OCI-LY1 (cell line): ENCODE results near the gene AKT1.

Source experiments
- EZH2 ChIP-seq: fragments of 200-600 bp; sonication (generic), shearing (Covaris generic); IDR thresholded peaks from 2 replicates; pipeline ENCODE4 v1.8.0; 2017; ENCODE audit warnings: borderline replicate concordance, mixed run types, mild to moderate bottlenecking, antibody characterized with exemption, low read length, moderate library complexity, mixed read lengths
- TF ChIP-seq, protein P1 (sequence below): fragments of 200-600 bp; sonication (generic), shearing (Covaris generic); IDR thresholded peaks from 2 replicates; pipeline ENCODE4 v1.5.1; 2017; ENCODE audit warnings: mild to moderate bottlenecking, antibody characterized with exemption, low read length, moderate library complexity, mixed read lengths

DNA sequence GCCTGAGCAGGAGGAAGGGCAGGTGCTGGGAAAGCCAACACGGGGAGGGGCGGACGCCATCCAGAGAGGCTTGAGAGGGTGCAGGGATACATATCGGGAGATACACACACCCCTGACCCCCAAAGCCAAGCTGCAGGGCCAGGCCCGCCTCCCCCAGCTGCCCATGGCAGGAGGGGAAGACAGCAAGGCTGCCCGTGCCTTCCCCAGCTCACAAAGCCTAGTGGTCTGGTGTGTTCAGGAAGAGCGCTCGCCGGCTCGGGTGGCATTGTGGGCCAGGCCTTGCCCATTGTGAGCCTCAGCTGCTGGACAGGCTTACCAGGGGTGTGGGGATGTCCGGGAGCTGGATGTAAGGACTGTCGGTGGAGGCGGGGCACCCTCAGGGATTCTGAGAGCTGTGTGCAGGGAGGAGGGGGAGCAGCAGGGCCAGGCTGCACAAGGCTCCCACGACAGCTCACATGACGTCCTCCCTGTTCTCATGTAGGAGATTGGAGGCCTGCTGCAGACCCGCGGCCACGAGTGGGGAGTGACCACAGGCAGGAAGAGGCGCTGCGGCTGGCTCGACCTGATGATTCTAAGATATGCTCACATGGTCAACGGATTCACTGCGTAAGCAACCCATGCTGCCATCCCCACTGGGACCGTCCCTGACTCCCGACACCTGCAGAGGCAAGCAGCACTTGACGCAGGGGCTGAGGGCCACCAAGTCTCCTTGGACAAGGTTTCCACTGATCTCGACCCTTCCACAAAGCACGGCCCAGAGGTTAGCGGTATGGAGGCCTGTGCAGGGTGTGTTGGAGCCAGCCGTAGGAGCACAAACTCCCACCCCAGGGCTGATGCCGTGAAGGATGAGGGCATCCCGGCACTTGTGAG, 52.7 kb downstream of the AKT1 start:
- TF ChIP-seq EZH2 = no peak
- TF ChIP-seq, protein P1, sequence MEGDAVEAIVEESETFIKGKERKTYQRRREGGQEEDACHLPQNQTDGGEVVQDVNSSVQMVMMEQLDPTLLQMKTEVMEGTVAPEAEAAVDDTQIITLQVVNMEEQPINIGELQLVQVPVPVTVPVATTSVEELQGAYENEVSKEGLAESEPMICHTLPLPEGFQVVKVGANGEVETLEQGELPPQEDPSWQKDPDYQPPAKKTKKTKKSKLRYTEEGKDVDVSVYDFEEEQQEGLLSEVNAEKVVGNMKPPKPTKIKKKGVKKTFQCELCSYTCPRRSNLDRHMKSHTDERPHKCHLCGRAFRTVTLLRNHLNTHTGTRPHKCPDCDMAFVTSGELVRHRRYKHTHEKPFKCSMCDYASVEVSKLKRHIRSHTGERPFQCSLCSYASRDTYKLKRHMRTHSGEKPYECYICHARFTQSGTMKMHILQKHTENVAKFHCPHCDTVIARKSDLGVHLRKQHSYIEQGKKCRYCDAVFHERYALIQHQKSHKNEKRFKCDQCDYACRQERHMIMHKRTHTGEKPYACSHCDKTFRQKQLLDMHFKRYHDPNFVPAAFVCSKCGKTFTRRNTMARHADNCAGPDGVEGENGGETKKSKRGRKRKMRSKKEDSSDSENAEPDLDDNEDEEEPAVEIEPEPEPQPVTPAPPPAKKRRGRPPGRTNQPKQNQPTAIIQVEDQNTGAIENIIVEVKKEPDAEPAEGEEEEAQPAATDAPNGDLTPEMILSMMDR = no peak
